Spleen (tissue), 7 donors: Measurements from ENCODE around the gene KRTAP5-3.

Experiments
- CTCF ChIP-seq, 11 experiments: fragments of 200-600 bp in 7 of 11; fragments of 450-650 bp in 4 of 11; sonication (generic) in 4 of 11; IDR thresholded peaks in 8 of 11; conservative IDR thresholded peaks in 3 of 11; 1 replicate in 7 of 11; 2 replicates in 4 of 11; pipeline versions ENCODE4 v1.4.0 to v1.8.0; 2016 to 2021; ENCODE audit warnings: antibody characterized with exemption in 11 of 11, inconsistent platforms in 4 of 11, mild to moderate bottlenecking in 1 of 11
- POLR2A ChIP-seq, 3 donors: fragments of 450-650 bp; IDR thresholded peaks; one replicate each; pipeline ENCODE4 v1.5.1; 2017; ENCODE audit warnings: antibody characterized with exemption in 3 of 3, mild to moderate bottlenecking in 1 of 3
- POLR2AphosphoS5 ChIP-seq, 3 donors: sonication (generic); formaldehyde crosslinking; IDR thresholded peaks; one replicate each; pipeline ENCODE4 v1.5.1; 2017; ENCODE audit warnings: antibody characterized with exemption in 3 of 3
- donor health status: DM: no; HTN: no; CAD: no; lungs with moderate emphysema.
- donor health status: DM: no; HTN: no; CAD: no.
- donor health status: DM: no; HTN: no; CAD: no.

- TF ChIP-seq POLR2A (IDR thresholded peaks at IDR 0.05) (no peak), CTCF (IDR thresholded peaks at IDR 0.05 in 8 of 11, conservative IDR thresholded peaks at IDR 0.05 in 3 of 11) (no peak), POLR2AphosphoS5 (IDR thresholded peaks at IDR 0.05) (no peak)
These were observed 40.6 kb upstream of the KRTAP5-3 start for GRCh38 chr11:1648653-1649420.
